HCT116 (cell line): ENCODE measurements around the gene AUTS2. TPM values are rescaled to one million over a fixed set of nuclear protein-coding genes. Genes with fewer than 3 reads are reported as not detected.

ENCODE experiments used
- ATAC-seq: fragments of 200-7000 bp; cut with Tn5 transposase; 2 replicates; pipeline ENCODE4 v1.9.1; 2020; ENCODE audit warnings: mild to moderate bottlenecking, moderate library complexity
- BruUV-seq: library from RNA; stranded (reverse); fragments of 400-500 nt; replicated peaks from 2 replicates; lab custom pipeline; 2021; lab: Mats Ljungman, UMichigan
- CTCF ChIA-PET: fragments of 300-600 bp; sonication (Branson Sonifier 250); formaldehyde crosslinking; loops from one replicate; lab custom pipeline; 2021; ENCODE audit warnings: antibody characterized with exemption; lab: Charles Lee
- POLR2A ChIA-PET: fragments of 300-600, 350-600 bp; sonication (Branson Sonifier 250); formaldehyde crosslinking; loops from one replicate; lab custom pipeline; 2021; ENCODE audit warnings: antibody characterized with exemption; lab: Charles Lee
- RAD21 ChIA-PET, 2 experiments: fragments of 300-600 bp; sonication (Branson Sonifier 250); formaldehyde crosslinking; loops; one replicate each; lab custom pipeline; 2023; ENCODE audit warnings: low total read pairs in 2 of 2; ENCODE audit not compliant: uncharacterized antibody in 2 of 2, unreplicated experiment in 2 of 2, low non-redundant PET in 1 of 2; lab: Charles Lee
- DNase-seq: peaks from one replicate; pipeline ENCODE4 v3.0.0-alpha.2; 2010; ENCODE audit warnings: low read depth, low spot score
- H2AFZ ChIP-seq: fragments of 200-600 bp; shearing (Covaris generic), sonication (generic); 2 replicates; pipeline ENCODE4 v1.6.1; 2017; ENCODE audit warnings: low read depth, mixed run types, mixed read lengths, antibody characterized with exemption, low read length; ENCODE audit not compliant: poor library complexity, severe bottlenecking
- H3K27ac ChIP-seq: 2 replicates; pipeline ENCODE4 v1.5.1; 2012; ENCODE audit warnings: low read depth, low read length
- H3K27me3 ChIP-seq: fragments of 200-600 bp; sonication (generic); 2 replicates; pipeline ENCODE4 v1.6.1; 2016; ENCODE audit warnings: mixed run types, low read length, mixed read lengths; ENCODE audit not compliant: insufficient read depth
- H3K36me3 ChIP-seq, 2 experiments: fragments of 200-500 bp in 1 of 2; fragments of 200-600 bp in 1 of 2; sonication (Bioruptor generic) in 1 of 2; sonication (generic) in 1 of 2; 2 replicates each; pipeline versions ENCODE4 v1.5.1 to v1.6.1; 2014 to 2016; ENCODE audit warnings: low read length in 2 of 2, inconsistent platforms in 1 of 2, mixed read lengths in 1 of 2, mixed run types in 1 of 2; ENCODE audit not compliant: insufficient read depth in 2 of 2, control insufficient read depth in 1 of 2
- H3K4me1 ChIP-seq, 2 experiments: fragments of 200-600 bp in 1 of 2; sonication (generic) in 1 of 2; 2 replicates each; pipeline versions ENCODE4 v1.5.1 to v1.6.1; 2012 to 2017; ENCODE audit warnings: low read length in 2 of 2, inconsistent platforms in 1 of 2, mild to moderate bottlenecking in 1 of 2, mixed read lengths in 1 of 2, mixed run types in 1 of 2, moderate library complexity in 1 of 2; ENCODE audit not compliant: insufficient read depth in 2 of 2, control insufficient read depth in 1 of 2
- H3K4me2 ChIP-seq: fragments of 200-600 bp; sonication (generic); 2 replicates; pipeline ENCODE4 v1.6.1; 2017; ENCODE audit warnings: mixed run types, low read length, mixed read lengths
- H3K4me3 ChIP-seq, 2 experiments: fragments of 200-600 bp in 1 of 2; sonication (generic) in 1 of 2; replicated peaks in 1 of 2; 2 replicates each; pipeline ENCODE4 v1.5.1; 2011 to 2016; ENCODE audit warnings: low read length in 2 of 2, control low read depth in 1 of 2, low read depth in 1 of 2, mild to moderate bottlenecking in 1 of 2, mixed read lengths in 1 of 2, mixed run types in 1 of 2
- H3K79me2 ChIP-seq: fragments of 200-600 bp; sonication (generic); 2 replicates; pipeline ENCODE4 v1.6.1; 2017; ENCODE audit warnings: mild to moderate bottlenecking, mixed run types, low read length, moderate library complexity, mixed read lengths; ENCODE audit not compliant: insufficient read depth
- H3K9ac ChIP-seq: fragments of 200-600 bp; sonication (generic); 2 replicates; pipeline ENCODE4 v1.6.1; 2016; ENCODE audit warnings: low read length, mixed read lengths
- H3K9me2 ChIP-seq: fragments of 200-600 bp; sonication (generic), shearing (Covaris generic); 2 replicates; pipeline ENCODE4 v1.6.1; 2017; ENCODE audit warnings: mixed run types, mild to moderate bottlenecking, moderate library complexity; ENCODE audit not compliant: insufficient read depth
- H3K9me3 ChIP-seq, 2 experiments: fragments of 200-500 bp in 1 of 2; fragments of 200-600 bp in 1 of 2; sonication (Bioruptor generic) in 1 of 2; sonication (generic) in 1 of 2; 2 replicates each; pipeline ENCODE4 v1.6.1; 2014 to 2017; ENCODE audit warnings: low read length in 2 of 2, mixed read lengths in 2 of 2, inconsistent platforms in 1 of 2, low read depth in 1 of 2, mild to moderate bottlenecking in 1 of 2, mixed run types in 1 of 2, moderate library complexity in 1 of 2; ENCODE audit not compliant: control insufficient read depth in 1 of 2, insufficient read depth in 1 of 2
- H4K20me1 ChIP-seq: fragments of 200-600 bp; sonication (generic), shearing (Covaris generic); 2 replicates; pipeline ENCODE4 v1.6.1; 2017; ENCODE audit warnings: mixed run types, mild to moderate bottlenecking, moderate library complexity; ENCODE audit not compliant: insufficient read depth
- ATF3 ChIP-seq: IDR thresholded peaks from 2 replicates; pipeline ENCODE4 v1.6.1; 2012
- CEBPB ChIP-seq: IDR thresholded peaks from 2 replicates; pipeline ENCODE4 v1.6.1; 2012; ENCODE audit warnings: low read depth
- EZH2 ChIP-seq: fragments of 200-600 bp; sonication (generic); IDR thresholded peaks from 2 replicates; pipeline ENCODE4 v1.6.1; 2017; ENCODE audit warnings: antibody characterized with exemption, mixed run types
- EZH2phosphoT487 ChIP-seq: fragments of 200-600 bp; IDR thresholded peaks from 2 replicates; pipeline ENCODE4 v1.6.1; 2018; ENCODE audit warnings: antibody characterized with exemption, borderline replicate concordance
- POLR2AphosphoS5 ChIP-seq: IDR thresholded peaks from 2 replicates; pipeline ENCODE4 v1.6.1; 2011; ENCODE audit warnings: mild to moderate bottlenecking, low read depth, low read length, moderate library complexity
- SP1 ChIP-seq: IDR thresholded peaks from 2 replicates; pipeline ENCODE4 v1.6.1; 2012; ENCODE audit warnings: low read depth
- SRF ChIP-seq: IDR thresholded peaks from 2 replicates; pipeline ENCODE4 v1.6.1; 2012; ENCODE audit warnings: low read depth
- YY1 ChIP-seq: IDR thresholded peaks from 2 replicates; pipeline ENCODE4 v1.6.1; 2011; ENCODE audit warnings: low read length, low read depth, moderate library complexity, mild to moderate bottlenecking; ENCODE audit not compliant: insufficient replicate concordance; ENCODE audit errors: extremely low read depth
- ZBTB33 ChIP-seq: IDR thresholded peaks from 2 replicates; pipeline ENCODE4 v1.6.1; 2011; ENCODE audit warnings: mild to moderate bottlenecking, low read length, moderate library complexity; ENCODE audit not compliant: insufficient replicate concordance; ENCODE audit errors: extremely low read depth
- intact Hi-C: fragments of 100-400 bp; cut with micrococcal nuclease; formaldehyde crosslinking; loops from 2 replicates; pipeline ENCODE4 v1.10.0; 2022
- total RNA-seq: library from RNA; stranded (reverse); gene quantifications from one replicate; pipeline ENCODE4 v1.2.1, GENCODE V29; 2021; ENCODE audit not compliant: unreplicated experiment

AUTS2 gene
- total RNA-seq, 1 experiment from 2014 or later: 0.93 TPM

GRCh38 chr7:69739931-69740431 is 141.7 kb downstream of the AUTS2 start:
- intact Hi-C loops: no loop called here
- no peak overlapping the region for H2AFZ ChIP-seq
- POLR2A ChIA-PET: no interaction called here
- RAD21 ChIA-PET: no interaction called here
- H3K27ac ChIP-seq: no peak overlapping the region
- no peaks in the 10 kb centered on the region for H3K4me1 ChIP-seq
- TF ChIP-seq CEBPB: no peak
- no peak for TF ChIP-seq ZBTB33
- TF ChIP-seq SRF: no peak
- TF ChIP-seq ATF3: no peak
- TF ChIP-seq EZH2phosphoT487: no peak
- no peak for TF ChIP-seq YY1
- no peak for TF ChIP-seq POLR2AphosphoS5
- no peak for TF ChIP-seq EZH2
- no peak for TF ChIP-seq SP1
- ATAC-seq: no peak
- H3K4me3 ChIP-seq: no peak overlapping the region
- BruUV-seq: no TSS peak
- H3K4me2 ChIP-seq: no peak overlapping the region
- no peaks in the 10 kb centered on the region for H3K9me2 ChIP-seq
- no peaks in the 10 kb centered on the region for H4K20me1 ChIP-seq
- no peak overlapping the region for H3K9ac ChIP-seq
- no peaks in the 10 kb centered on the region for H3K27me3 ChIP-seq
- no peaks in the 10 kb centered on the region for H3K79me2 ChIP-seq
- DNase-seq: no peak
- CTCF ChIA-PET: no interaction called here
- H3K9me3 ChIP-seq: peaks cover 11 to 28% of the 10 kb centered on the region in 2 experiments; a peak in 2 of 4 replicates
- H3K36me3 ChIP-seq: no peaks in the 10 kb centered on the region
